ENCODE results near the gene FPR2.

- TF ChIP-seq CTCF (conservative IDR thresholded peaks at IDR 0.05) (no peak), ZFX (IDR thresholded peaks at IDR 0.05) (no peak)
Measured at GRCh38 chr19:51809787-51810186, 48.8 kb downstream of the FPR2 start.

Data from C4-2B (cell line).